OCI-M1 (cell line): Measurements from ENCODE around the gene MAL.

Experiments
- DNase-seq: peaks from one replicate; lab custom pipeline; 2025; lab: John Stamatoyannopoulos, UW

The MAL gene

GRCh38 chr2:95049961-95050360 is 24.5 kb downstream of the MAL start:
- no peak for DNase-seq

- DNase-seq, result no peak
Measured at GRCh38 chr2:95050385-95051300, 25.1 kb downstream of the MAL start.

GRCh38 chr2:95051626-95052025 is 26.1 kb downstream of the MAL start:
- no peak for DNase-seq

GRCh38 chr2:95052307-95052706 is 26.8 kb downstream of the MAL start:
- DNase-seq, result no peak

GRCh38 chr2:95052804-95053479 is 27.4 kb downstream of the MAL start:
- DNase-seq, result no peak

- DNase-seq, result no peak
Measured at GRCh38 chr2:95053543-95053942, 28.0 kb downstream of the MAL start.

GRCh38 chr2:95054016-95054415 is 28.5 kb downstream of the MAL start:
- DNase-seq, result no peak

DNA sequence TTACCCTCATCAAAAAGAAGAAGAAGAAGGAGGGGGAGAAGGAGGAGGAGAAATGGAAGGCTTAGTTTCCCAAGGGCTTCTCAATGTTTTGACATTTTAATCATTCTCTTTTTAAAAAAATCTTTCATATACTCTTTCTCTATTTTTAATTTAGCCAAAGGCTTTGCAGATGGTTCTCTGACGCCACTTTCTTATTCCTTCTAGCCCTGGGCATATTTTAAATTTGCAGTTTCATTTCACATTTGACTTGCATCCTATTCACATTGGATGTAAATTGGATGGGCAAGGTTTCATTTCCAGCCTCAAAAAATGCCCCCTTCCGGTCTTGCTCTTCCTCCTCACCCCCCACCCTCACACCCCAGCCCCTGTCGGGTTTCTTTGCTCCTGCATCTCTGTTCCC is 29.8 kb downstream of the MAL start:
- DNase-seq, result no peak

DNA sequence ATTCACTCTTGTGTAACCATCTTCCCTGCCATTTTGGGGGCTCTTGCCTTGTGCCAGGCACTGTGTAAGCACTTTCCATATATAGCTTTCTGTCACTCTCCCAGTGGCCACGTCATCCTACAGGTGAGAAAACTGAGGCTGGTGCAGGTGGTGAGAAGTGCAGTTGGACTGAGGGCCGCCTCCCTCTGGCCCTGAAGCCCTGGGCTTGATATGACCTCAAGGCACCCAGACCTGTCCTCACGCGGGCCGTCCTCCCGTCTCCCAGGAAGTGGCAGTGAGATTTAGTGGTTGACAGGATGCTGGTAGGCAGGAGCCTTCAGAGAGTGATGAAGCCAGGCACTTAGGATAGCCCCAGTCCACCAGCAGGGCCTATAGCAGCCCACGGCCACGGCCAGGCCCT is 30.5 kb downstream of the MAL start:
- no peak for DNase-seq

DNA sequence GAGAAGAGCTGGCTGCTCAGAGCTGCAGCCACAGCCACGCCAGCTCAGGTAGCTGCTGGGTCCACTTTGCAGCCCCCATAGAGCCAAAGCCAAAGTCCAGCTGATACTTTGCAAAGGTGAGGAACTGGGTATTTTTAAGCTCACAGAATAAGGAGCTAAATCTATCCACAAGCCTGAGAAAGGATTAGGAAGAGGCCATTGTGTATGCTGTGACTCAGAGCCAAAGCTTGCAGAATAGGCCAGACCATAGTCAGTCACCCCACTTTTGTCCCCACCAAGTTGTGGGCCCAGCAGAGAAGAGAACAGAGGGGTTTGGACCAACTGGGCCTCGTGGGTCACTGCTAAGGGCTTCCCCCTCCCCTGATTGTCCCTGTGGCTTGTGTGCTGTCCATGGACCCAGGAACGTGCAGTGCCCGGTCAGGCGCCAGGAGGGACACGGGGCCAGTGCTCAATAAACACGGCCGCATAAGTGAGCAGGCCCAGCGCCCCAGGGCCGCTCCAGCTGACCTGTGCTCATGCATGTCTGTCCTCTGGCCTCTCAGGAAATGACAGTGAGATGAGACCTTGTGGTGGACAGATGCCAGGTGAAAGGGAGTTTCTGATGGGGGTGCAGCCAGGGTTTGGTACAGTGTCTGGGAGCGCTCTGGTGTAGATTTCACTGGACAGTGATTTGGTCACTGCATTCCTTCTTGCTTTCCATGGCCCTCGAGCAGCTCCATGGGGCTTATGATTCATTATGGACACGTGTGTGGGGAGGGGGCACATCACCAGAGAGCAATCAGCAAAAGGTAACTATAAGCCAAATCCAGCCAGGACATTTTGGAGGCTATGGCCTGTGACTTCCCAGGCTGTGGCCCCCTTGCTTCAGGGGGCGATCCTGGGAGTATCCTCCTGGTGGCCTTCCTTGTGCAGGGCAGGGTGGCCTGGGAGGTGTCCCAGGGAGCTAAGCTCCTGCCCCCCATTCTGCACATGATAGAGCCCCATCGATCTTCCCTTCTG is 31.3 kb downstream of the MAL start:
- DNase-seq, result no peak

- no peak for DNase-seq
Measured at GRCh38 chr2:95057535-95058370, 32.2 kb downstream of the MAL start.

DNA sequence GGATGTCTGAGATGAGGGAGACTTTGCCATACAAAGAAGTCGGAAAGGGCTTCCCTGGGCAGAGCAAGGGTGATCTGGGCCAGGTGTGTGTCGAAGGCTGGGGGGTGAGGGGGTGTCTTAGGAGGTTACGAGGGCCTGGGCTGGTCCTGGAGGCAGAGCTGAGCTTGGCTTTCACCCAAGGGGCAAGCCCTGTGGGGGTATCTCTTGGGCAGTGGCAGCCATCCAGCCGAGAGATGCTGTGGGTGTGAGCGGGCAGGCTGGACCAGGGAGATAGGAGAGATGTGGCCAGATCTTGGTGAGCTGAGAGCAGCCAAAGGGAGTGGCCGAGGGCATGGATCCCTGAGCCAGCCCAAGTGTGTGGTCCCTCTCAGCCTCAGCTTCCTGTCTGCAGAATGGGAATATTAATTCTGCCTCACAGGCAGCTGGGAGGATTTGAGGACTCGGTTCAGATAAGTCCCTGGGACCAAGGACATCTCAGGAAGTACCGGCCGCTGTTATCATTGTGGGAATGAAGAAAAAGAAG is 33.0 kb downstream of the MAL start:
- DNase-seq, result no peak

GRCh38 chr2:95058989-95059641 is 33.6 kb downstream of the MAL start:
- no peak for DNase-seq

DNA sequence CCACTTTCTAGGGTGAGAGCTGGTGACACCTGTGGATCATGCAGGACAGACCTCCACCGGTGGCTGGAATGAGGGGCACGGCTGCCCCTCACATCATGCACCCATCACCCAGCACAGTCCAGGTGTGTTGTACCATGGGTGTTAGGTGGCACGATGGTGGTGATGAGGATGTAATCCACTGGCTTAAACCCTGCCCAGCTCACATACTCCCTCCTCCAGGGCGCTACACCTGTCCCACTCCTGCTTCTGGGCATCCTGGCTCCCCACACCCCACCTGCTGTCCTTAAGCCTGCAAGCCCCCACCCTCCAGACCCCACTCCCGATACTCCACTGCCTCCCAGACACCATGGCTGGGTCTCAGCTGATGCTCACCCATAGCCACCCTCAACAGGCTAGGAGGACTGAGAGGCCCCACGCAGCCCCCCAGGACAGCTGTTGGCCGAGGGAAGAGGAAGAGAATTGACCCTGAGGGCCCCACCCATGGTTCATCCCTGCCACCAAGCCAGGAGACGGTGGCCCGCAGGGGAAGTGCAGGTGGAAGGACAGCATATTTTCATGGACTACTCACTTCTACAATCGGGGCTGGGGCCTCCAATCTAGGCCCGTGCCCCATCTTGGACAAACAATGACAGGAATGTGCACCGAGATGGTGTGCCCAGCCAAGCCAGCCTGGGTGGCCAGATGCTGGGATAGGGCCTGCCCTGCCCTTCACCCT is 34.3 kb downstream of the MAL start:
- no peak for DNase-seq

- DNase-seq, result no peak
Measured at GRCh38 chr2:95060446-95061118, 35.1 kb downstream of the MAL start.

DNA sequence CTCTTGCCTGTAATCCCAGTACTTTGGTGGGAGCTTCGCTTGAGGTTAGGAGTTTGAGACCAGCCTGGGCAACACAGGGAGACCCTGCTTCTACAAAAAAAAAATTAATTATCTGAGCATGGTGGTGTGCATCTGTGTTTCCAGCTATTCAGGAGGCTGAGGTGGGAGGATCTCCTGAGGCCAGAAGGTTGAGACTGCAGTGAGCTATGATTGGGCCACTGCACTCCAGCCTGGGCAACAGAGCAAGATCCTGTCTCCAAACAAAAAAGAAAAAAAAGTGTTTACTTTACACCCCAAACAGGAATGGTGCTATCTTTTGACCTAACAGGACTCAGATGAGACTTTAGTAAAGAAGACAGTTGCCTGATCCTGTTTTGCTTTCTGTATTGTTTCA is 35.6 kb downstream of the MAL start:
- no peak for DNase-seq

DNA sequence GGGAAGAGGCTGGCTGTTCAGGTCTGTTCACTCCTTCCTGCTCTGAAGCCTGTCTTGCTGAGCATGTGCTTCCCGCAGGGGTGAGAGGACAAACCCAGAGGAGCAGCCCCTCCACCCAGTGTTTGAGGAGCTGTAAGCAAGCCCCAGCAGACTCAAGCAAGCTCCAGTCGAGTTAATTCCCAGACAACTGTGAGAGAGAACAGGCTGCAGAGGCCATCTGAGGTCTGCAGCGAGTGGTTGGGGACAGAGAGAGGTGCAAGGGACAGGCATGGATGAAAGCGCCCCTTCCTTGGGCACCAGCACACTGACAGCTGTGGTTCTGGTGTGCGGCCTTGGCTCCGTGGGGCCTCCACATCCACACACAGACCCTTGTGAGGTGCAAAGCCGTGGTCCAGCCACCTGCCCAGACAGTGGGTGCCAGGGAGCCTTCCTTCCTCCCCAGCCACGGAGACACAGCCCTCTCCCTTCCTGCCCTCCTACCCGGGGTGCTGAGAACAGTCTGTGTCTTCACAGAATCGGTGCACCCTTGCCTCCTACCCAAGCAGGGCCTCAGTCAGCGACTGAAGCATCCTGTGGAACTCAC is 36.2 kb downstream of the MAL start:
- no peak for DNase-seq

DNA sequence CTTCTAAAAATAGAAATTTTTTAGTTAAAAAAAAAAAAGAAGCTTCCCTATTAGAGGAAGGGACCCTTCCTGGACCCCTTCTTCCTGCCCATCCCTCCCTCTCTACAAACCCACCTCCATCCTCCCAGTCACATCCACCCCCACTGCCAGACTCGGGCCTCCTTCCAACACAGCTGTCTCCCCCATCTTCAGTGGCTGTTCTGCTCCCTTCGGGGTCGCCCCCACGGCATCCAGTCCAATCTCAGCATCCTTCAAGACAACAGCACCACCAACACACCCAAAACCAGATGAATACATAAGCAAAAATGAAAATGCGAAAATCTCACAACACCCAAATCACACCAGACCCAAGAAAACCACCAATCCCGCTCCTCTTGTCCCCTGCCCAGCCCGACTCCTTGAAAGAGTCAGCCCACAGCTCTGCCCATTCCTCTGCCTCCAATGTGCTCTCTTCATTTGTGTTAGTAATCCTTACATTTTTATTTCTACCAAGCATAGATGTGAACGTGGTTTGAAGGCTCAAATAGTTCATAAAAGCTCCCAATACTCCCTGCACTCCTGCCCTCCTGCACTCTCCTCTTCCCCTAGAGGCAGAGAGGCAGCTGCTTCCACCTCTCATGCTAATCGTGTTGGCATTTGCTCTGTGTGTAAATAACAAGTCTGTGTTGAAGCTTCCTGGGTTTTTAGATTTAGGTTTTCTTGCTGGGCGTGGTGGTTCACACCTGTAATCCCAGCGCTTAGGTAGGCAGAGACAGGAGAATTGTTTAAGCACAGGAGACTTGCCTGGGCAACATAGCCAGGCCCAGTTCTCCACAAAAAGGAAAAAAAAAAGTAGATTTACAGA is 37.0 kb downstream of the MAL start:
- no peak for DNase-seq
